ENCODE data around the gene RAB26. TPM values are rescaled to one million over a fixed set of nuclear protein-coding genes. Genes with fewer than 3 reads are reported as not detected.

Gene RAB26
- total and polyA plus RNA-seq, 2 of the 13 experiments (the other 11 are each of a cell fraction or from before 2014, with no cell fraction given) = 0.86 to 3.6 TPM

DNA sequence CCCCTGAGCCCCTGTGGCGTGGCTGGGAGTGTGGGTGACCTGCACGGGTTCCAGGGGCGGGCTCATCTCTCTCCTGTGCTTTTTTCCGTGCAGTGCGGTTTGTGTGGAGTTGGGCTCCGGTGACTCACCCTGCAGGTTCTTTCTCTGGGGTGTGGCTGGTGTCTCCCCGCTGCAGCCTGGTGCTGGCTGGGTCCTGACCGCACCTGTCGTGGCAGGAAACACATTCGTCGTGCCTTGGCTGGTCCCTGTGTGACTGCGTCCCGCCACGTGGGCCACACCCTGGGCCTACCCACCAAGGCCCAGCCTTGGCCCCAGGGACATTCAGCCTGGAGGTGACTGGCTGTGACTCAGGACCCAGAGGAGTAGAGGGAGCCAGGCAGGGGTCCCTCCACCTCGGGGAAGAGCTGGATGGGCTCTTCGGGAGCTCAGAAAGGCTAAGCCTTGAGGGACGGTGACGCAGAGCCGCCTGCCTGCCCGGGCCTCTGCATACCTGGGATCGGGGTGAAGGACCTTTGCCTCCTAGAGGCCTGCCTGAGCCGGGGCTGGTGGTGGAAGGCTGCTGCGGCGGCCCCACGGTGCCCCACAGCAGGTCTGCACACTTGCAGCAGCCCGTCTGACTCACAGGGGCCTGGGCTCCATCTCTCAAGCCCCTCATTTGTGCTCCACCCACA, 14.9 kb downstream of the RAB26 start (continued):
- TF ChIP-seq, protein P1, sequence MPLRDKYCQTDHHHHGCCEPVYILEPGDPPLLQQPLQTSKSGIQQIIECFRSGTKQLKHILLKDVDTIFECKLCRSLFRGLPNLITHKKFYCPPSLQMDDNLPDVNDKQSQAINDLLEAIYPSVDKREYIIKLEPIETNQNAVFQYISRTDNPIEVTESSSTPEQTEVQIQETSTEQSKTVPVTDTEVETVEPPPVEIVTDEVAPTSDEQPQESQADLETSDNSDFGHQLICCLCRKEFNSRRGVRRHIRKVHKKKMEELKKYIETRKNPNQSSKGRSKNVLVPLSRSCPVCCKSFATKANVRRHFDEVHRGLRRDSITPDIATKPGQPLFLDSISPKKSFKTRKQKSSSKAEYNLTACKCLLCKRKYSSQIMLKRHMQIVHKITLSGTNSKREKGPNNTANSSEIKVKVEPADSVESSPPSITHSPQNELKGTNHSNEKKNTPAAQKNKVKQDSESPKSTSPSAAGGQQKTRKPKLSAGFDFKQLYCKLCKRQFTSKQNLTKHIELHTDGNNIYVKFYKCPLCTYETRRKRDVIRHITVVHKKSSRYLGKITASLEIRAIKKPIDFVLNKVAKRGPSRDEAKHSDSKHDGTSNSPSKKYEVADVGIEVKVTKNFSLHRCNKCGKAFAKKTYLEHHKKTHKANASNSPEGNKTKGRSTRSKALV (CRISPR knock-in tag; IDR thresholded peaks at IDR 0.05) = no peak
- TF ChIP-seq TGIF2 (CRISPR knock-in tag; IDR thresholded peaks at IDR 0.05) (no peak), RBAK (CRISPR knock-in tag; IDR thresholded peaks at IDR 0.05) (no peak), DR1 (CRISPR knock-in tag; IDR thresholded peaks at IDR 0.05) (no peak; the same call in 1 of the 2 replicates), ZNF10 (CRISPR knock-in tag; IDR thresholded peaks at IDR 0.05; ENCODE audit: borderline replicate concordance, low read depth) (no peak), CEBPG (CRISPR knock-in tag; IDR thresholded peaks at IDR 0.05) (no peak), ZSCAN22 (CRISPR knock-in tag; IDR thresholded peaks at IDR 0.05) (no peak), ZNF263 (CRISPR knock-in tag; IDR thresholded peaks at IDR 0.05) (0 out of 2 replicates have a peak, but pooled peaks have one; percentile 6), ZNF547 (CRISPR knock-in tag; IDR thresholded peaks at IDR 0.05) (no peak)
- TF ChIP-seq, protein P2, sequence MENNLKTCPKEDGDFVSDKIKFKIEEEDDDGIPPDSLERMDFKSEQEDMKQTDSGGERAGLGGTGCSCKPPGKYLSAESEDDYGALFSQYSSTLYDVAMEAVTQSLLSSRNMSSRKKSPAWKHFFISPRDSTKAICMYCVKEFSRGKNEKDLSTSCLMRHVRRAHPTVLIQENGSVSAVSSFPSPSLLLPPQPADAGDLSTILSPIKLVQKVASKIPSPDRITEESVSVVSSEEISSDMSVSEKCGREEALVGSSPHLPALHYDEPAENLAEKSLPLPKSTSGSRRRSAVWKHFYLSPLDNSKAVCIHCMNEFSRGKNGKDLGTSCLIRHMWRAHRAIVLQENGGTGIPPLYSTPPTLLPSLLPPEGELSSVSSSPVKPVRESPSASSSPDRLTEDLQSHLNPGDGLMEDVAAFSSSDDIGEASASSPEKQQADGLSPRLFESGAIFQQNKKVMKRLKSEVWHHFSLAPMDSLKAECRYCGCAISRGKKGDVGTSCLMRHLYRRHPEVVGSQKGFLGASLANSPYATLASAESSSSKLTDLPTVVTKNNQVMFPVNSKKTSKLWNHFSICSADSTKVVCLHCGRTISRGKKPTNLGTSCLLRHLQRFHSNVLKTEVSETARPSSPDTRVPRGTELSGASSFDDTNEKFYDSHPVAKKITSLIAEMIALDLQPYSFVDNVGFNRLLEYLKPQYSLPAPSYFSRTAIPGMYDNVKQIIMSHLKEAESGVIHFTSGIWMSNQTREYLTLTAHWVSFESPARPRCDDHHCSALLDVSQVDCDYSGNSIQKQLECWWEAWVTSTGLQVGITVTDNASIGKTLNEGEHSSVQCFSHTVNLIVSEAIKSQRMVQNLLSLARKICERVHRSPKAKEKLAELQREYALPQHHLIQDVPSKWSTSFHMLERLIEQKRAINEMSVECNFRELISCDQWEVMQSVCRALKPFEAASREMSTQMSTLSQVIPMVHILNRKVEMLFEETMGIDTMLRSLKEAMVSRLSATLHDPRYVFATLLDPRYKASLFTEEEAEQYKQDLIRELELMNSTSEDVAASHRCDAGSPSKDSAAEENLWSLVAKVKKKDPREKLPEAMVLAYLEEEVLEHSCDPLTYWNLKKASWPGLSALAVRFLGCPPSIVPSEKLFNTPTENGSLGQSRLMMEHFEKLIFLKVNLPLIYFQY (CRISPR knock-in tag; IDR thresholded peaks at IDR 0.05; ENCODE audit: borderline replicate concordance) = peak; percentile 55; the same call in 1 of the 2 replicates
- TF ChIP-seq, protein P3, sequence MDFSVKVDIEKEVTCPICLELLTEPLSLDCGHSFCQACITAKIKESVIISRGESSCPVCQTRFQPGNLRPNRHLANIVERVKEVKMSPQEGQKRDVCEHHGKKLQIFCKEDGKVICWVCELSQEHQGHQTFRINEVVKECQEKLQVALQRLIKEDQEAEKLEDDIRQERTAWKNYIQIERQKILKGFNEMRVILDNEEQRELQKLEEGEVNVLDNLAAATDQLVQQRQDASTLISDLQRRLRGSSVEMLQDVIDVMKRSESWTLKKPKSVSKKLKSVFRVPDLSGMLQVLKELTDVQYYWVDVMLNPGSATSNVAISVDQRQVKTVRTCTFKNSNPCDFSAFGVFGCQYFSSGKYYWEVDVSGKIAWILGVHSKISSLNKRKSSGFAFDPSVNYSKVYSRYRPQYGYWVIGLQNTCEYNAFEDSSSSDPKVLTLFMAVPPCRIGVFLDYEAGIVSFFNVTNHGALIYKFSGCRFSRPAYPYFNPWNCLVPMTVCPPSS (IDR thresholded peaks at IDR 0.05) = no peak
- TF ChIP-seq, protein P4, sequence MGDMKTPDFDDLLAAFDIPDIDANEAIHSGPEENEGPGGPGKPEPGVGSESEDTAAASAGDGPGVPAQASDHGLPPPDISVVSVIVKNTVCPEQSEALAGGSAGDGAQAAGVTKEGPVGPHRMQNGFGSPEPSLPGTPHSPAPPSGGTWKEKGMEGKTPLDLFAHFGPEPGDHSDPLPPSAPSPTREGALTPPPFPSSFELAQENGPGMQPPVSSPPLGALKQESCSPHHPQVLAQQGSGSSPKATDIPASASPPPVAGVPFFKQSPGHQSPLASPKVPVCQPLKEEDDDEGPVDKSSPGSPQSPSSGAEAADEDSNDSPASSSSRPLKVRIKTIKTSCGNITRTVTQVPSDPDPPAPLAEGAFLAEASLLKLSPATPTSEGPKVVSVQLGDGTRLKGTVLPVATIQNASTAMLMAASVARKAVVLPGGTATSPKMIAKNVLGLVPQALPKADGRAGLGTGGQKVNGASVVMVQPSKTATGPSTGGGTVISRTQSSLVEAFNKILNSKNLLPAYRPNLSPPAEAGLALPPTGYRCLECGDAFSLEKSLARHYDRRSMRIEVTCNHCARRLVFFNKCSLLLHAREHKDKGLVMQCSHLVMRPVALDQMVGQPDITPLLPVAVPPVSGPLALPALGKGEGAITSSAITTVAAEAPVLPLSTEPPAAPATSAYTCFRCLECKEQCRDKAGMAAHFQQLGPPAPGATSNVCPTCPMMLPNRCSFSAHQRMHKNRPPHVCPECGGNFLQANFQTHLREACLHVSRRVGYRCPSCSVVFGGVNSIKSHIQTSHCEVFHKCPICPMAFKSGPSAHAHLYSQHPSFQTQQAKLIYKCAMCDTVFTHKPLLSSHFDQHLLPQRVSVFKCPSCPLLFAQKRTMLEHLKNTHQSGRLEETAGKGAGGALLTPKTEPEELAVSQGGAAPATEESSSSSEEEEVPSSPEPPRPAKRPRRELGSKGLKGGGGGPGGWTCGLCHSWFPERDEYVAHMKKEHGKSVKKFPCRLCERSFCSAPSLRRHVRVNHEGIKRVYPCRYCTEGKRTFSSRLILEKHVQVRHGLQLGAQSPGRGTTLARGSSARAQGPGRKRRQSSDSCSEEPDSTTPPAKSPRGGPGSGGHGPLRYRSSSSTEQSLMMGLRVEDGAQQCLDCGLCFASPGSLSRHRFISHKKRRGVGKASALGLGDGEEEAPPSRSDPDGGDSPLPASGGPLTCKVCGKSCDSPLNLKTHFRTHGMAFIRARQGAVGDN (CRISPR knock-in tag; IDR thresholded peaks at IDR 0.05) = peak; percentile 88
